HG03469 (cell line): ENCODE results near the gene NR1D2.

Experiments used
- ATAC-seq: cut with Tn5 transposase; IDR thresholded peaks from one replicate; pipeline ENCODE4 v1.9.1; 2021; ENCODE audit warnings: mild to moderate bottlenecking, moderate library complexity, moderate number of reproducible peaks; ENCODE audit not compliant: unreplicated experiment

The NR1D2 gene

GRCh38 chr3:23961913-23962312 lies 16.8 kb downstream of the NR1D2 start:
- no peak for ATAC-seq

- ATAC-seq = no peak
Observed at GRCh38 chr3:23964537-23965235, 19.6 kb downstream of the NR1D2 start.

- no peak for ATAC-seq
Observed at GRCh38 chr3:23966328-23966727, 21.2 kb downstream of the NR1D2 start.

- no peak for ATAC-seq
Observed at GRCh38 chr3:23968463-23969184, 23.5 kb downstream of the NR1D2 start.

- ATAC-seq = no peak
Observed at GRCh38 chr3:23969393-23969792, 24.3 kb downstream of the NR1D2 start.

- ATAC-seq = no peak
Observed at GRCh38 chr3:23971684-23972083, 26.6 kb downstream of the NR1D2 start.

GRCh38 chr3:23976555-23976954 lies 31.5 kb downstream of the NR1D2 start:
- ATAC-seq = no peak

GRCh38 chr3:23979569-23979968 lies 34.5 kb downstream of the NR1D2 start:
- ATAC-seq = no peak

GRCh38 chr3:23981136-23981535 lies 36.0 kb downstream of the NR1D2 start:
- no peak for ATAC-seq

GRCh38 chr3:23981955-23982354 lies 36.9 kb downstream of the NR1D2 start:
- no peak for ATAC-seq

GRCh38 chr3:23984934-23985333 lies 39.8 kb downstream of the NR1D2 start:
- ATAC-seq = no peak

GRCh38 chr3:23985747-23986544 lies 40.9 kb downstream of the NR1D2 start:
- no peak for ATAC-seq

GRCh38 chr3:23987356-23987755 lies 42.3 kb downstream of the NR1D2 start:
- no peak for ATAC-seq

- no peak for ATAC-seq
Observed at GRCh38 chr3:23991306-23991682, 46.2 kb downstream of the NR1D2 start.

- ATAC-seq = no peak
Observed at GRCh38 chr3:23991683-23992628, 46.9 kb downstream of the NR1D2 start.

- ATAC-seq = no peak
Observed at GRCh38 chr3:23993556-23994243, 48.6 kb downstream of the NR1D2 start.

- no peak for ATAC-seq
Observed at GRCh38 chr3:23994244-23994569, 49.1 kb downstream of the NR1D2 start.

- no peak for ATAC-seq
Observed at GRCh38 chr3:23995219-23995618, 50.1 kb downstream of the NR1D2 start.

- ATAC-seq = no peak
Observed at GRCh38 chr3:23996095-23996524, 51.0 kb downstream of the NR1D2 start.

- peak; percentile 49 for ATAC-seq
Observed at GRCh38 chr3:23999012-23999641, 54.0 kb downstream of the NR1D2 start.
